HFFc6 (cell line): ENCODE results near the gene SAPCD1. TPM values are rescaled to one million over a fixed set of nuclear protein-coding genes. Genes with fewer than 3 reads are reported as not detected.

Experiments used
- DNase-seq: peaks from one replicate; pipeline ENCODE4 v3.0.0-alpha.2; 2018
- H3K27ac Mint-ChIP-seq: 2 replicates; pipeline ENCODE4 v1.8.0; 2020; ENCODE audit warnings: mild to moderate bottlenecking, mixed read lengths
- H3K27me3 Mint-ChIP-seq: 2 replicates; pipeline ENCODE4 v1.8.0; 2021; ENCODE audit warnings: mild to moderate bottlenecking, moderate library complexity, mixed read lengths; ENCODE audit not compliant: insufficient read depth
- H3K36me3 Mint-ChIP-seq: 2 replicates; pipeline ENCODE4 v1.8.0; 2021; ENCODE audit warnings: low read depth, mixed read lengths
- H3K4me1 Mint-ChIP-seq: 2 replicates; pipeline ENCODE4 v1.8.0; 2020; ENCODE audit warnings: low read depth, mixed read lengths
- H3K4me3 Mint-ChIP-seq: 2 replicates; pipeline ENCODE4 v1.8.0; 2020; ENCODE audit warnings: mild to moderate bottlenecking, moderate library complexity, mixed read lengths
- H3K9me3 Mint-ChIP-seq: 2 replicates; pipeline ENCODE4 v1.8.0; 2020; ENCODE audit warnings: mild to moderate bottlenecking, mixed read lengths
- CTCF ChIP-seq: fragments of 200-600 bp; sonication (generic); IDR thresholded peaks from 2 replicates; pipeline ENCODE4 v1.5.0; 2021; ENCODE audit warnings: antibody characterized with exemption, mild to moderate bottlenecking
- total RNA-seq, 6 experiments: library from RNA; stranded (reverse); fragmentation: NEBNext Ultra II Directional; extraction: Animal tissue kit (Norgen Biotek cat#: 25700); gene quantifications; 2 replicates in 1 of 6; 3 replicates in 5 of 6; pipeline ENCODE4 v1.2.3, GENCODE V29; 2021

The SAPCD1 gene
- total RNA-seq, 6 experiments from 2014 or later, result 0.91 to 2.4 (median 1.3) TPM

DNA sequence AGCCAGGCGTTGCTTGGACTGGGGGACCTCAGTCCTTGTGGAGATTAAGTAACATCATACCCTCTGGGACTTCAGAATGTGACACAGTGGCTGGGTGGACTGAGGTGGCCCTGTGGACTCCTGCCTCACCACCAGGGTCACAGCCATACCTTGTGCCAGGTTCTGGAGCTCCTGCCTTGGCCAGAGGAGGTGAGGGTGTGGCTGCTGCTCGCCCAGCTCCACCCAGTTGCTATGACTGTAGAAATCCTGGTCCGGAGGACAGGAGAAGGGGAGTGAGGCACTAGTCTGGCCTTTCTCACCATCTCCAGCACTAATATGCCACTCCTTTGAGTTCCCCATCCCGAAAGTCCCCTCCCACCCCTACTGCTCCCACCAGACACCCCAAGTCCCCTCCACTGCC lies 12.7 kb downstream of the SAPCD1 start:
- no peak overlapping the region for H3K4me3 Mint-ChIP-seq
- DNase-seq, result no peak
- H3K4me1 Mint-ChIP-seq, result peaks cover 17% of the 10 kb centered on the region
- H3K9me3 Mint-ChIP-seq, result no peaks in the 10 kb centered on the region
- no peak overlapping the region for H3K27ac Mint-ChIP-seq
- TF ChIP-seq CTCF, result no peak
- H3K27me3 Mint-ChIP-seq, result no peaks in the 10 kb centered on the region; the same call in 1 of the 2 replicates
- no peaks in the 10 kb centered on the region for H3K36me3 Mint-ChIP-seq

DNA sequence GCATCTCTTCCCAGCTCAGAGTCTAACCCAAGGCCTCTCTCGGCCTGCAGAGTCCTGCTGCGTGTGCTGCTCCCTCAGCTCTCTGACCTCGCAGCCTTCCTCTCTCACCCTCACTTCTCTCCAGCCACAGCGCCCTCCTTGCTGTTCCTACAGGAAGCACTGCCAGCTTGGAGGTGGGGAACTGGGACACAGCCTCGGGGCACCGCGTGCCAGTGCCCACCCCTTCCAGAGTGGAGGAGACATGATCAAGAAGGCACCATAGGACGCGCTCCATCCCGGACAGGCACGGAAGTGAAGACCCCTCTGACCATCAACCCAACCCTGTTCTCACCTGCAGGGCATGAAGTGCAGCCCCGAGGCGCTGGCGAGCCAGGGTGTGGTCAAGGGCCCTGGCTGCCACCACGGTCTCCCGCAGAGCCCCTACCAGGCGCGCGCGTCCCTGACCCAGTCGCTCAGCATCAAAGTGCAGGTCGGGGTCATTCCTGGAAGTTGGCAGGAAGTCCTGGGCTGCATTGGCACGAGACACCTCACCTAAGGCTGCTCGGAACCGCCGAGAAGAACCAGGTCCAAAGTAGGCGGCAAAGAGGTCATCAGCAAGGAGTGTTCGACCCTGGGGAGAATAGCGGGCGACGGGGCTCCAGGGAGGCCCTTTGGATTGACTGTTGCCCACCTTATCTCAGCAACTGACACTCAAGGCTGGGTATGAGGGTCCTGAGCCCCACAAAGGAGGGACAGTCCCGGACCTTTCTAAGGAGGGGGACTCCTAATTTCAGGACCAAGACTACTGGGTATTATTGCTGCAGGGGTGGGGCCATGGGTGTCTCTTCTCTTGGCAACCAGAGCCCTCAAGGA lies 13.4 kb downstream of the SAPCD1 start:
- Mint-ChIP-seq H3K9me3 (no peaks in the 10 kb centered on the region), H3K4me1 (peaks cover 17% of the 10 kb centered on the region), H3K36me3 (no peaks in the 10 kb centered on the region), H3K4me3 (no peak overlapping the region), H3K27ac (peak overlapping the region; percentile 29; the same call in 1 of the 2 replicates), H3K27me3 (no peaks in the 10 kb centered on the region; the same call in 1 of the 2 replicates)
- no peak for DNase-seq
- no peak for TF ChIP-seq CTCF

GRCh38 chr6:31776485-31776988 lies 14.1 kb downstream of the SAPCD1 start:
- no peaks in the 10 kb centered on the region; the same call in 1 of the 2 replicates for H3K27me3 Mint-ChIP-seq
- H3K36me3 Mint-ChIP-seq, result no peaks in the 10 kb centered on the region
- H3K9me3 Mint-ChIP-seq, result no peaks in the 10 kb centered on the region
- H3K4me1 Mint-ChIP-seq, result peaks cover 17% of the 10 kb centered on the region
- DNase-seq, result no peak
- H3K27ac Mint-ChIP-seq, result peak overlapping the region; percentile 29; the same call in 1 of the 2 replicates
- H3K4me3 Mint-ChIP-seq, result no peak overlapping the region
- no peak for TF ChIP-seq CTCF

GRCh38 chr6:31776989-31777666 lies 14.7 kb downstream of the SAPCD1 start, which contains the start of gene VWA7:
TSS of gene VWA7 (minus strand) at chr6:31777328. CDS start at chr6:31776779, 549 bp downstream.
- no peak within 1 kb of the TSS; the same call in 1 of the 2 replicates for H3K4me3 Mint-ChIP-seq
- TF ChIP-seq CTCF, result peak; percentile 20; the same call in 1 of the 2 replicates
- H3K4me1 Mint-ChIP-seq, result peaks cover 17% of the 10 kb centered on the region
- H3K27ac Mint-ChIP-seq, result peak within 1 kb of the TSS; percentile 73
- no peaks in the 10 kb centered on the region for H3K9me3 Mint-ChIP-seq
- peak; percentile 53 for DNase-seq
- H3K36me3 Mint-ChIP-seq, result no peaks in the 10 kb centered on the region
- no peaks in the 10 kb centered on the region; the same call in 1 of the 2 replicates for H3K27me3 Mint-ChIP-seq

GRCh38 chr6:31777667-31778050 lies 15.2 kb downstream of the SAPCD1 start:
- no peak for TF ChIP-seq CTCF
- Mint-ChIP-seq H3K4me1 (peaks cover 17% of the 10 kb centered on the region), H3K4me3 (no peak overlapping the region), H3K9me3 (no peaks in the 10 kb centered on the region), H3K36me3 (no peaks in the 10 kb centered on the region), H3K27ac (peak overlapping the region; percentile 73), H3K27me3 (no peaks in the 10 kb centered on the region; the same call in 1 of the 2 replicates)
- DNase-seq, result no peak
